H9 (cell line): ENCODE results near the gene METTL1. TPM values are rescaled to one million over a fixed set of nuclear protein-coding genes. Genes with fewer than 3 reads are reported as not detected.

ENCODE experiments used
- DNase-seq: peaks from one replicate; pipeline ENCODE4 v3.0.0-alpha.2; 2017
- H2AFZ ChIP-seq: one replicate; pipeline ENCODE4 v1.6.1; 2013; ENCODE audit warnings: mild to moderate bottlenecking, low read length, control low read depth, moderate library complexity
- H2AK5ac ChIP-seq: 2 replicates; pipeline ENCODE4 v1.6.1; 2013; ENCODE audit warnings: low read length, control low read depth, mixed read lengths; ENCODE audit not compliant: insufficient read length
- H2BK120ac ChIP-seq: one replicate; pipeline ENCODE4 v1.6.1; 2013; ENCODE audit warnings: low read depth, mild to moderate bottlenecking, low read length, control low read depth, inconsistent platforms; ENCODE audit not compliant: poor library complexity, severe bottlenecking
- H2BK12ac ChIP-seq: 2 replicates; pipeline ENCODE4 v1.6.1; 2013; ENCODE audit warnings: low read length, control low read depth, mixed read lengths, low read depth; ENCODE audit not compliant: insufficient read length
- H2BK15ac ChIP-seq: 2 replicates; pipeline ENCODE4 v1.6.1; 2013; ENCODE audit warnings: low read depth, low read length, control low read depth
- H2BK20ac ChIP-seq: one replicate; pipeline ENCODE4 v1.6.1; 2013; ENCODE audit warnings: low read depth, mild to moderate bottlenecking, low read length, control low read depth, inconsistent platforms; ENCODE audit not compliant: poor library complexity, severe bottlenecking
- H2BK5ac ChIP-seq: 2 replicates; pipeline ENCODE4 v1.6.1; 2013; ENCODE audit warnings: low read length, control low read depth, mixed read lengths; ENCODE audit not compliant: insufficient read length
- H3K14ac ChIP-seq: 2 replicates; pipeline ENCODE4 v1.6.1; 2013; ENCODE audit warnings: low read length, control low read depth; ENCODE audit not compliant: insufficient read depth
- H3K18ac ChIP-seq: 2 replicates; pipeline ENCODE4 v1.6.1; 2013; ENCODE audit warnings: low read depth, mild to moderate bottlenecking, mixed read lengths, low read length, control low read depth; ENCODE audit not compliant: insufficient read length
- H3K23ac ChIP-seq: 2 replicates; pipeline ENCODE4 v1.6.1; 2013; ENCODE audit warnings: low read length, control low read depth, mixed read lengths, low read depth; ENCODE audit not compliant: insufficient read length
- H3K23me2 ChIP-seq: 2 replicates; pipeline ENCODE4 v1.6.1; 2013; ENCODE audit warnings: low read depth, mild to moderate bottlenecking, mixed read lengths, low read length, control low read depth; ENCODE audit not compliant: insufficient read length, poor library complexity, severe bottlenecking
- H3K27ac ChIP-seq: 2 replicates; pipeline ENCODE4 v1.5.1; 2013; ENCODE audit warnings: low read length, control low read depth, mixed read lengths, low read depth; ENCODE audit not compliant: insufficient read length
- H3K27me3 ChIP-seq: 2 replicates; pipeline ENCODE4 v1.6.1; 2013; ENCODE audit warnings: low read length, control low read depth, inconsistent platforms; ENCODE audit not compliant: insufficient read depth
- H3K4ac ChIP-seq: 2 replicates; pipeline ENCODE4 v1.6.1; 2013; ENCODE audit warnings: low read depth, mild to moderate bottlenecking, control low read depth, inconsistent platforms, low read length, moderate library complexity
- H3K4me1 ChIP-seq: 2 replicates; pipeline ENCODE4 v1.6.1; 2013; ENCODE audit warnings: low read length, control low read depth, inconsistent platforms; ENCODE audit not compliant: insufficient read depth
- H3K4me2 ChIP-seq: 2 replicates; pipeline ENCODE4 v1.6.1; 2013; ENCODE audit warnings: low read length, control low read depth, mixed read lengths; ENCODE audit not compliant: insufficient read length, insufficient read depth
- H3K56ac ChIP-seq: 2 replicates; pipeline ENCODE4 v1.6.1; 2013; ENCODE audit warnings: low read depth, mild to moderate bottlenecking, mixed read lengths, low read length, control low read depth; ENCODE audit not compliant: insufficient read length
- H3K79me1 ChIP-seq: 2 replicates; pipeline ENCODE4 v1.6.1; 2013; ENCODE audit warnings: low read depth, mild to moderate bottlenecking, moderate library complexity, low read length, control low read depth, inconsistent platforms; ENCODE audit not compliant: insufficient read depth, poor library complexity, severe bottlenecking
- H3K79me2 ChIP-seq: 2 replicates; pipeline ENCODE4 v1.6.1; 2013; ENCODE audit warnings: low read length, control low read depth, inconsistent platforms; ENCODE audit not compliant: insufficient read depth
- H3K9ac ChIP-seq: 2 replicates; pipeline ENCODE4 v1.6.1; 2013; ENCODE audit warnings: low read length, control low read depth, mixed read lengths; ENCODE audit not compliant: insufficient read length; ENCODE audit errors: extremely low read depth
- H3K9me3 ChIP-seq: one replicate; pipeline ENCODE4 v1.6.1; 2013; ENCODE audit warnings: low read depth, low read length, inconsistent platforms; ENCODE audit not compliant: control insufficient read depth
- H3T11ph ChIP-seq: one replicate; pipeline ENCODE4 v1.6.1; 2013; ENCODE audit warnings: mild to moderate bottlenecking, low read length, control low read depth, inconsistent platforms
- H4K20me1 ChIP-seq: one replicate; pipeline ENCODE4 v1.6.1; 2013; ENCODE audit not compliant: control insufficient read depth, insufficient read length, insufficient read depth
- H4K5ac ChIP-seq: 2 replicates; pipeline ENCODE4 v1.6.1; 2013; ENCODE audit warnings: low read depth, mild to moderate bottlenecking, mixed read lengths, low read length, control low read depth; ENCODE audit not compliant: insufficient read length
- H4K8ac ChIP-seq: replicated peaks from 2 replicates; pipeline ENCODE4 v1.6.1; 2013; ENCODE audit warnings: low read length, control low read depth, mixed read lengths, low read depth; ENCODE audit not compliant: insufficient read length
- H4K91ac ChIP-seq: 2 replicates; pipeline ENCODE4 v1.6.1; 2013; ENCODE audit warnings: low read depth, mild to moderate bottlenecking, moderate library complexity, mixed read lengths, low read length, control low read depth; ENCODE audit not compliant: insufficient read length
- H3K27ac Mint-ChIP-seq, 3 experiments: 2 replicates in 2 of 3; 3 replicates in 1 of 3; pipeline ENCODE4 v1.8.0; 2020 to 2021; ENCODE audit warnings: mixed read lengths in 3 of 3, mild to moderate bottlenecking in 1 of 3, moderate library complexity in 1 of 3
- H3K27me3 Mint-ChIP-seq: 2 replicates; pipeline ENCODE4 v1.8.0; 2021; ENCODE audit warnings: low read depth, mild to moderate bottlenecking, moderate library complexity, mixed read lengths
- H3K36me3 Mint-ChIP-seq, 3 experiments: 2 replicates in 2 of 3; 3 replicates in 1 of 3; pipeline ENCODE4 v1.8.0; 2020 to 2021; ENCODE audit warnings: low read depth in 3 of 3, mixed read lengths in 3 of 3; ENCODE audit not compliant: insufficient read depth in 1 of 3
- H3K4me1 Mint-ChIP-seq, 2 experiments: 2 replicates each; pipeline ENCODE4 v1.8.0; 2020; ENCODE audit warnings: mixed read lengths in 2 of 2
- H3K4me3 Mint-ChIP-seq, 2 experiments: 2 replicates in 1 of 2; 3 replicates in 1 of 2; pipeline ENCODE4 v1.8.0; 2020 to 2021; ENCODE audit warnings: mild to moderate bottlenecking in 2 of 2, mixed read lengths in 2 of 2, moderate library complexity in 1 of 2
- H3K9me3 Mint-ChIP-seq, 2 experiments: 2 replicates in 1 of 2; 3 replicates in 1 of 2; pipeline ENCODE4 v1.8.0; 2020; ENCODE audit warnings: mild to moderate bottlenecking in 2 of 2, mixed read lengths in 2 of 2, moderate library complexity in 1 of 2
- CTCF ChIP-seq: fragments of 200-600 bp; sonication (generic); conservative IDR thresholded peaks from 3 replicates; pipeline ENCODE4 v1.8.0; 2021; ENCODE audit warnings: antibody characterized with exemption, mild to moderate bottlenecking
- WGBS: extraction: QIAGEN DNeasy Blood & Tissue Kit; methylation state at CpG from one replicate; pipeline ENCODE4 v1.1.7; 2013; ENCODE audit warnings: missing lambda C conversion rate, low lambda C conversion rate, mixed read lengths; ENCODE audit not compliant: insufficient read length; ENCODE audit errors: extremely low coverage; 5-methylcytosine and 5-hydroxymethylcytosine counted together
- total RNA-seq: library from RNA; stranded (reverse); gene quantifications from 2 replicates; pipeline ENCODE4 v1.2.1, GENCODE V29; 2021

Gene METTL1
- total RNA-seq, 1 experiment from 2014 or later = 58.4 TPM

- Mint-ChIP-seq H3K36me3 (peaks cover 35 to 58% (median 55%) of the 10 kb centered on the region in 3 experiments), H3K27me3 (peaks cover 6% of the 10 kb centered on the region), H3K4me3 (peak overlapping the region; percentile 96 to 98), H3K9me3 (peaks cover 0 to 2% of the 10 kb centered on the region in 2 experiments; a peak in 2 of 5 replicates), H3K27ac (peak overlapping the region; percentile 82 to 100 (median 98)), H3K4me1 (peaks cover 37 to 39% of the 10 kb centered on the region in 2 experiments)
- Histone ChIP-seq H2BK5ac (no peak overlapping the region), H3K27ac (no peak overlapping the region), H3T11ph (no peak overlapping the region), H3K9ac (peak overlapping the region; percentile 94), H3K4ac (no peak overlapping the region), H2BK120ac (no peak overlapping the region), H3K18ac (peak overlapping the region; percentile 2), H2AK5ac (peak overlapping the region; percentile 72), H4K8ac (no peak overlapping the region), H3K56ac (no peak overlapping the region), H4K91ac (no peak overlapping the region), H4K20me1 (no peaks in the 10 kb centered on the region), H3K14ac (no peak overlapping the region), H3K23me2 (peaks cover 14% of the 10 kb centered on the region), H2BK20ac (no peak overlapping the region), H3K79me2 (peaks cover 13% of the 10 kb centered on the region; the same call in 1 of the 2 replicates), H2BK12ac (no peak overlapping the region), H4K5ac (peak overlapping the region; percentile 44), H3K4me1 (0 out of 2 replicates have a peak, but pooled peaks cover 7% of the 10 kb centered on the region), H3K27me3 (peaks cover 2% of the 10 kb centered on the region; the same call in 1 of the 2 replicates), H2AFZ (no peak overlapping the region), H3K4me2 (peak overlapping the region; percentile 83), H3K23ac (no peak overlapping the region), H3K79me1 (no peaks in the 10 kb centered on the region), H2BK15ac (no peak overlapping the region), H3K9me3 (no peaks in the 10 kb centered on the region)
- DNase-seq = no peak
- no CpG with 5 or more reads among the region's 15 CpGs for WGBS
- TF ChIP-seq CTCF = no peak
Measured at GRCh38 chr12:57750561-57751431, 21.1 kb downstream of the METTL1 start.
